ENCODE results near the gene KCNAB1. TPM values are rescaled to one million over a fixed set of nuclear protein-coding genes. Genes with fewer than 3 reads are reported as not detected.

Gene KCNAB1
- total RNA-seq, 4 donors from 2014 or later, result 0.38 to 1.5 (median 0.49) TPM

- TF ChIP-seq CTCF (IDR thresholded peaks at IDR 0.05) (no peak), EP300 (IDR thresholded peaks at IDR 0.05) (no peak), POLR2A (IDR thresholded peaks at IDR 0.05) (no peak), POLR2AphosphoS5 (IDR thresholded peaks at IDR 0.05) (no peak)
- no peak for DNase-seq (ENCODE audit: low spot score in 2 of 2)
Observed at GRCh38 chr3:156259896-156260295, 139.5 kb downstream of the KCNAB1 start.

GRCh38 chr3:156260331-156260730 lies 140.0 kb downstream of the KCNAB1 start:
- Histone ChIP-seq H3K9me3 (no peaks in the 10 kb centered on the region), H3K36me3 (no peaks in the 10 kb centered on the region), H3K4me3 (no peak overlapping the region), H3K27me3 (no peaks in the 10 kb centered on the region), H3K4me1 (no peaks in the 10 kb centered on the region), H3K27ac (no peak overlapping the region)
- no peak for DNase-seq (ENCODE audit: low spot score in 2 of 2)
- 79% methylated on average over 1 of the region's 1 CpG for WGBS
- no peak for TF ChIP-seq POLR2AphosphoS5 (IDR thresholded peaks at IDR 0.05)
- TF ChIP-seq CTCF (IDR thresholded peaks at IDR 0.05), result no peak
- no peak for TF ChIP-seq EP300 (IDR thresholded peaks at IDR 0.05)
- no peak for TF ChIP-seq POLR2A (IDR thresholded peaks at IDR 0.05)

More at GRCh38 chr3:156259896-156260295, 139.5 kb downstream of the KCNAB1 start:
- H3K27ac ChIP-seq, result no peak overlapping the region
- H3K4me1 ChIP-seq, result no peaks in the 10 kb centered on the region
- H3K36me3 ChIP-seq, result no peaks in the 10 kb centered on the region
- no peak overlapping the region for H3K4me3 ChIP-seq
- WGBS, result 83% methylated on average over 5 of the region's 5 CpGs
- H3K27me3 ChIP-seq, result no peaks in the 10 kb centered on the region
- H3K9me3 ChIP-seq, result no peaks in the 10 kb centered on the region

- Histone ChIP-seq H3K27ac (no peak overlapping the region), H3K27me3 (no peaks in the 10 kb centered on the region), H3K4me3 (no peak overlapping the region), H3K9me3 (no peaks in the 10 kb centered on the region), H3K4me1 (no peaks in the 10 kb centered on the region), H3K36me3 (no peaks in the 10 kb centered on the region)
- no peak for DNase-seq (ENCODE audit: low spot score in 2 of 2)
- 85% methylated on average over 1 of the region's 1 CpG for WGBS
- TF ChIP-seq CTCF (IDR thresholded peaks at IDR 0.05) (no peak), POLR2A (IDR thresholded peaks at IDR 0.05) (no peak), POLR2AphosphoS5 (IDR thresholded peaks at IDR 0.05) (no peak)
Observed at GRCh38 chr3:156264771-156265170, 144.4 kb downstream of the KCNAB1 start.

GRCh38 chr3:156271508-156271907 lies 151.1 kb downstream of the KCNAB1 start:
- no peaks in the 10 kb centered on the region for H3K36me3 ChIP-seq
- no peak for DNase-seq (ENCODE audit: low spot score in 2 of 2)
- no peak for TF ChIP-seq EP300 (IDR thresholded peaks at IDR 0.05)
- TF ChIP-seq POLR2AphosphoS5 (IDR thresholded peaks at IDR 0.05), result no peak
- no peak for TF ChIP-seq CTCF (IDR thresholded peaks at IDR 0.05)
- TF ChIP-seq POLR2A (IDR thresholded peaks at IDR 0.05), result no peak
- no peak overlapping the region for H3K4me3 ChIP-seq
- no peak overlapping the region for H3K27ac ChIP-seq
- no peaks in the 10 kb centered on the region for H3K9me3 ChIP-seq
- WGBS, result 93% methylated on average over 3 of the region's 3 CpGs
- no peaks in the 10 kb centered on the region for H3K4me1 ChIP-seq
- H3K27me3 ChIP-seq, result no peaks in the 10 kb centered on the region

GRCh38 chr3:156271995-156272719 lies 151.8 kb downstream of the KCNAB1 start:
- no peak for TF ChIP-seq CTCF (IDR thresholded peaks at IDR 0.05)
- no peak for TF ChIP-seq POLR2A (IDR thresholded peaks at IDR 0.05)
- no peak for TF ChIP-seq EP300 (IDR thresholded peaks at IDR 0.05)
- TF ChIP-seq POLR2AphosphoS5 (IDR thresholded peaks at IDR 0.05), result no peak
- Histone ChIP-seq H3K36me3 (no peaks in the 10 kb centered on the region), H3K4me3 (no peak overlapping the region), H3K27me3 (no peaks in the 10 kb centered on the region), H3K27ac (no peak overlapping the region), H3K9me3 (no peaks in the 10 kb centered on the region), H3K4me1 (no peaks in the 10 kb centered on the region)
- 92% methylated on average over 7 of the region's 7 CpGs for WGBS
- DNase-seq (ENCODE audit: low spot score in 2 of 2), result no peak

Measured in suprapubic skin (tissue), 4 donors.